ENCODE data around the gene RALGDS. TPM values are rescaled to one million over a fixed set of nuclear protein-coding genes. Genes with fewer than 3 reads are reported as not detected.

The RALGDS gene
- total and polyA plus RNA-seq, 2 experiments from 2014 or later: 8.6 to 20.3 TPM

DNA sequence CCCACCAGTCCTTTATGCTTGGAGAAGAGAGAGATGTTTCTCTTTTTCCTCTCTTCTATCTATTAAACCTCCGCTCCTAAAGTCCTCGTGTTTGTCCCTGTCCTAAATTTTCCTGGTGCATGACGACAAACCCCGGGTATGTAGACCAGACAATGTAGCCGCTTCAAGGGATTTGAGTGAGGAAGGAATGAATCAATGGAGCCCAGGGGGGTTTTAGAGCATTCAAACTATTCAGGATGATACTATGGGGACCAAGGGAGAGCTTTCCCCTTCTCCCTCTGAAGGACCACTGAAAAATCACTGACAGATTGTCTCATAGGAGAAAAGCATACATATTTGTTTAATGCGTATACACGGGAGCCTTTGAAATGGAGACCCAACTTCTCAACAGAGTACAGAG lies 40.9 kb downstream of the RALGDS start:
- H3K27ac Mint-ChIP-seq: no peak overlapping the region
- peaks cover 2% of the 10 kb centered on the region for H3K27me3 Mint-ChIP-seq (ENCODE audit: insufficient read depth, low read depth, poor library complexity)
- Histone ChIP-seq H3K4me1 (ENCODE audit: insufficient read depth) (no peaks in the 10 kb centered on the region; the same call in 1 of the 2 replicates), H3K27ac (ENCODE audit: low read depth) (no peak overlapping the region), H2AFZ (no peak overlapping the region), H3F3A (replicated peaks; ENCODE audit: low read depth) (no peaks in the 10 kb centered on the region), H3K9me2 (ENCODE audit: insufficient read depth) (no peaks in the 10 kb centered on the region), H3K27me3 (ENCODE audit: insufficient read depth) (no peaks in the 10 kb centered on the region), H3K36me3 (ENCODE audit: insufficient read depth) (no peaks in the 10 kb centered on the region), H3K4me3 (no peak overlapping the region), H3K4me2 (no peak overlapping the region), H3K79me2 (replicated peaks; ENCODE audit: insufficient read depth) (no peaks in the 10 kb centered on the region), H4K20me1 (replicated peaks; ENCODE audit: insufficient read depth) (no peaks in the 10 kb centered on the region)
- no peak for DNase-seq (ENCODE audit: low spot score)
- H3K9me3 Mint-ChIP-seq: no peaks in the 10 kb centered on the region; the same call in 2 of the 3 replicates
- H3K4me1 Mint-ChIP-seq: peaks cover 6% of the 10 kb centered on the region; the same call in 2 of the 3 replicates
- no peak overlapping the region for H3K4me3 Mint-ChIP-seq
- no peak for TF ChIP-seq EZH2 (IDR thresholded peaks at IDR 0.05; ENCODE audit: low read depth, unreplicated experiment)
- no peak for TF ChIP-seq STAT1 (IDR thresholded peaks at IDR 0.05; ENCODE audit: unreplicated experiment)
- TF ChIP-seq JUNB (IDR thresholded peaks at IDR 0.05; ENCODE audit: unreplicated experiment): no peak
- TF ChIP-seq ZNF331 (CRISPR knock-in tag; IDR thresholded peaks at IDR 0.05; ENCODE audit: low read depth): no peak
- TF ChIP-seq NANOG (IDR thresholded peaks at IDR 0.05; ENCODE audit: borderline replicate concordance): no peak
- TF ChIP-seq, protein P1, sequence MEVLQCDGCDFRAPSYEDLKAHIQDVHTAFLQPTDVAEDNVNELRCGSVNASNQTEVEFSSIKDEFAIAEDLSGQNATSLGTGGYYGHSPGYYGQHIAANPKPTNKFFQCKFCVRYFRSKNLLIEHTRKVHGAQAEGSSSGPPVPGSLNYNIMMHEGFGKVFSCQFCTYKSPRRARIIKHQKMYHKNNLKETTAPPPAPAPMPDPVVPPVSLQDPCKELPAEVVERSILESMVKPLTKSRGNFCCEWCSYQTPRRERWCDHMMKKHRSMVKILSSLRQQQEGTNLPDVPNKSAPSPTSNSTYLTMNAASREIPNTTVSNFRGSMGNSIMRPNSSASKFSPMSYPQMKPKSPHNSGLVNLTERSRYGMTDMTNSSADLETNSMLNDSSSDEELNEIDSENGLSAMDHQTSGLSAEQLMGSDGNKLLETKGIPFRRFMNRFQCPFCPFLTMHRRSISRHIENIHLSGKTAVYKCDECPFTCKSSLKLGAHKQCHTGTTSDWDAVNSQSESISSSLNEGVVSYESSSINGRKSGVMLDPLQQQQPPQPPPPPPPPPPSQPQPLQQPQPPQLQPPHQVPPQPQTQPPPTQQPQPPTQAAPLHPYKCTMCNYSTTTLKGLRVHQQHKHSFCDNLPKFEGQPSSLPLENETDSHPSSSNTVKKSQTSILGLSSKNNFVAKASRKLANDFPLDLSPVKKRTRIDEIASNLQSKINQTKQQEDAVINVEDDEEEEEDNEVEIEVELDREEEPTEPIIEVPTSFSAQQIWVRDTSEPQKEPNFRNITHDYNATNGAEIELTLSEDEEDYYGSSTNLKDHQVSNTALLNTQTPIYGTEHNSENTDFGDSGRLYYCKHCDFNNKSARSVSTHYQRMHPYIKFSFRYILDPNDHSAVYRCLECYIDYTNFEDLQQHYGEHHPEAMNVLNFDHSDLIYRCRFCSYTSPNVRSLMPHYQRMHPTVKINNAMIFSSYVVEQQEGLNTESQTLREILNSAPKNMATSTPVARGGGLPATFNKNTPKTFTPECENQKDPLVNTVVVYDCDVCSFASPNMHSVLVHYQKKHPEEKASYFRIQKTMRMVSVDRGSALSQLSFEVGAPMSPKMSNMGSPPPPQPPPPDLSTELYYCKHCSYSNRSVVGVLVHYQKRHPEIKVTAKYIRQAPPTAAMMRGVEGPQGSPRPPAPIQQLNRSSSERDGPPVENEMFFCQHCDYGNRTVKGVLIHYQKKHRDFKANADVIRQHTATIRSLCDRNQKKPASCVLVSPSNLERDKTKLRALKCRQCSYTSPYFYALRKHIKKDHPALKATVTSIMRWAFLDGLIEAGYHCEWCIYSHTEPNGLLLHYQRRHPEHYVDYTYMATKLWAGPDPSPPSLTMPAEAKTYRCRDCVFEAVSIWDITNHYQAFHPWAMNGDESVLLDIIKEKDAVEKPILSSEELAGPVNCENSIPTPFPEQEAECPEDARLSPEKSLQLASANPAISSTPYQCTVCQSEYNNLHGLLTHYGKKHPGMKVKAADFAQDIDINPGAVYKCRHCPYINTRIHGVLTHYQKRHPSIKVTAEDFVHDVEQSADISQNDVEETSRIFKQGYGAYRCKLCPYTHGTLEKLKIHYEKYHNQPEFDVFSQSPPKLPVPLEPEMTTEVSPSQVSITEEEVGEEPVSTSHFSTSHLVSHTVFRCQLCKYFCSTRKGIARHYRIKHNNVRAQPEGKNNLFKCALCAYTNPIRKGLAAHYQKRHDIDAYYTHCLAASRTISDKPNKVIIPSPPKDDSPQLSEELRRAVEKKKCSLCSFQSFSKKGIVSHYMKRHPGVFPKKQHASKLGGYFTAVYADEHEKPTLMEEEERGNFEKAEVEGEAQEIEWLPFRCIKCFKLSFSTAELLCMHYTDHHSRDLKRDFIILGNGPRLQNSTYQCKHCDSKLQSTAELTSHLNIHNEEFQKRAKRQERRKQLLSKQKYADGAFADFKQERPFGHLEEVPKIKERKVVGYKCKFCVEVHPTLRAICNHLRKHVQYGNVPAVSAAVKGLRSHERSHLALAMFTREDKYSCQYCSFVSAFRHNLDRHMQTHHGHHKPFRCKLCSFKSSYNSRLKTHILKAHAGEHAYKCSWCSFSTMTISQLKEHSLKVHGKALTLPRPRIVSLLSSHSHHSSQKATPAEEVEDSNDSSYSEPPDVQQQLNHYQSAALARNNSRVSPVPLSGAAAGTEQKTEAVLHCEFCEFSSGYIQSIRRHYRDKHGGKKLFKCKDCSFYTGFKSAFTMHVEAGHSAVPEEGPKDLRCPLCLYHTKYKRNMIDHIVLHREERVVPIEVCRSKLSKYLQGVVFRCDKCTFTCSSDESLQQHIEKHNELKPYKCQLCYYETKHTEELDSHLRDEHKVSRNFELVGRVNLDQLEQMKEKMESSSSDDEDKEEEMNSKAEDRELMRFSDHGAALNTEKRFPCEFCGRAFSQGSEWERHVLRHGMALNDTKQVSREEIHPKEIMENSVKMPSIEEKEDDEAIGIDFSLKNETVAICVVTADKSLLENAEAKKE (CRISPR knock-in tag; IDR thresholded peaks at IDR 0.05): no peak
- no peak for TF ChIP-seq ZNF114 (CRISPR knock-in tag; IDR thresholded peaks at IDR 0.05)
- TF ChIP-seq, protein P2, sequence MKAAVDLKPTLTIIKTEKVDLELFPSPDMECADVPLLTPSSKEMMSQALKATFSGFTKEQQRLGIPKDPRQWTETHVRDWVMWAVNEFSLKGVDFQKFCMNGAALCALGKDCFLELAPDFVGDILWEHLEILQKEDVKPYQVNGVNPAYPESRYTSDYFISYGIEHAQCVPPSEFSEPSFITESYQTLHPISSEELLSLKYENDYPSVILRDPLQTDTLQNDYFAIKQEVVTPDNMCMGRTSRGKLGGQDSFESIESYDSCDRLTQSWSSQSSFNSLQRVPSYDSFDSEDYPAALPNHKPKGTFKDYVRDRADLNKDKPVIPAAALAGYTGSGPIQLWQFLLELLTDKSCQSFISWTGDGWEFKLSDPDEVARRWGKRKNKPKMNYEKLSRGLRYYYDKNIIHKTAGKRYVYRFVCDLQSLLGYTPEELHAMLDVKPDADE (IDR thresholded peaks at IDR 0.05): no peak
- no peak for TF ChIP-seq EZH2phosphoT487 (IDR thresholded peaks at IDR 0.05; ENCODE audit: unreplicated experiment)
- TF ChIP-seq CREB1 (CRISPR knock-in tag; IDR thresholded peaks at IDR 0.05; ENCODE audit: low read depth): no peak
- TF ChIP-seq, protein P3, sequence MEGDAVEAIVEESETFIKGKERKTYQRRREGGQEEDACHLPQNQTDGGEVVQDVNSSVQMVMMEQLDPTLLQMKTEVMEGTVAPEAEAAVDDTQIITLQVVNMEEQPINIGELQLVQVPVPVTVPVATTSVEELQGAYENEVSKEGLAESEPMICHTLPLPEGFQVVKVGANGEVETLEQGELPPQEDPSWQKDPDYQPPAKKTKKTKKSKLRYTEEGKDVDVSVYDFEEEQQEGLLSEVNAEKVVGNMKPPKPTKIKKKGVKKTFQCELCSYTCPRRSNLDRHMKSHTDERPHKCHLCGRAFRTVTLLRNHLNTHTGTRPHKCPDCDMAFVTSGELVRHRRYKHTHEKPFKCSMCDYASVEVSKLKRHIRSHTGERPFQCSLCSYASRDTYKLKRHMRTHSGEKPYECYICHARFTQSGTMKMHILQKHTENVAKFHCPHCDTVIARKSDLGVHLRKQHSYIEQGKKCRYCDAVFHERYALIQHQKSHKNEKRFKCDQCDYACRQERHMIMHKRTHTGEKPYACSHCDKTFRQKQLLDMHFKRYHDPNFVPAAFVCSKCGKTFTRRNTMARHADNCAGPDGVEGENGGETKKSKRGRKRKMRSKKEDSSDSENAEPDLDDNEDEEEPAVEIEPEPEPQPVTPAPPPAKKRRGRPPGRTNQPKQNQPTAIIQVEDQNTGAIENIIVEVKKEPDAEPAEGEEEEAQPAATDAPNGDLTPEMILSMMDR (conservative IDR thresholded peaks at IDR 0.05; ENCODE audit: low read depth in 2 of 2): no peak
- no peak for TF ChIP-seq REST (IDR thresholded peaks at IDR 0.05; ENCODE audit: unreplicated experiment)
- TF ChIP-seq POLR2AphosphoS5 (IDR thresholded peaks at IDR 0.05; ENCODE audit: low read depth): no peak
- no peak for ATAC-seq
- no peaks in the 10 kb centered on the region for H3K36me3 Mint-ChIP-seq (ENCODE audit: low read depth)
